NCI-H2171 (cell line): ENCODE data around the gene AJAP1.

Source experiments
- DNase-seq: peaks from one replicate; lab custom pipeline; 2025; lab: John Stamatoyannopoulos, UW

AJAP1 gene

DNA sequence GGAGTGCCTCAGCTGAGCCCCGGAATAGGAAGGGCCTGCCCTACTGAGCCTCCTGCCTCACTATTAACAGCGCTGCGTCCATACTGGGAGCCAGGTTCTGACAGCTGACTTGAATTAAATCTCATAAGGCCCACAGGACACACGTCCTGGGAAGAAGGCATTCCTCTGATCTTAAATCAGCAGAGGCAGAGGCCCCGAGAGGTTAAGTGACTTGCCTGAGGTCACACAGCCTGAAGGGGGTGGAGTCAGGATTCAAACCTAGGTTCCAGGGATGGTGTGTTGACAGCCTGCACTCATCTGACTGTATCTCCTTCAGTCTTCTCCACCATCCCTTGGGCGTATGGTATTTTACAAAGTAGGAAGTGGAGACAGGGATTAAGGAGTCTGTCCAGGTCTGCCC lies 79.8 kb downstream of the AJAP1 start:
- DNase-seq, result no peak

DNA sequence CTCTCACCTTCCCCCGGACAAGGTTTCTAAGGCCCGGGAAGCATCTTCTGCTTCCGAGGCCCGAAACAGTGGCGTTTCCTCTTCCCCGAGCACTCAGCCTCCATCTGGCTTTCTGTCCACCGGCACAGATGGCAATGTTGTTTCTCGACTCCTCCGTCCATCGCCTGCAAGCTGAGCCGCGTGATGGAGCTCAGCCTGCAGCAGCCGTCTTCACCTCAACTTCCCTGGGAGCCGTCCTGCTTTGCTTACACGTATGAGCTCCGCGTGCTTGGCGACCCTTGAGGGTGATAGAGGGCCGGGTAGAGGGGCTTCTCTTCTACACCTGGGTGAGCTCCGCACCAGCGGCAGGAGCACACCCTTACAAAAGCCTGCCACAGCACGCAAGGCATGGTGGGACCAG lies 80.4 kb downstream of the AJAP1 start:
- peak; percentile 16 for DNase-seq

DNA sequence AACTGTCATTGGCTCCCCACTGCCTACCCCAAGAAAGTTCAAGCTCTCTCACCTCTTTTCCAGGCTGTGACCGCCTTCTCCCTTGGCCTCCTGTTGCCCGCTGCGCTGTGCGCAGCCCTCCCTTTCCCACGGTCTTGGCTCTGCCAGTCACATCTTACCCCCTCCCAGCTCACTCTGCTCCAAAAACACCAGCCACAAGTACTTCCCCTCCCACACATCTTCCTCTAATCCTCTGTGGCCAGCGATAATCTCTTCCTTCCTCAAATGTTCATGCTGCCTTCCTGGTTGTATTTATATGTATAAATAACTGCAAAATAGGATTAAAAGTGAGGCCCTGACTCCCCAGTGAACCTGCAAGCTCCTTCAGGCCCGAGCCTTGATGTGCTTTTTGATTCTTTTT lies 81.8 kb downstream of the AJAP1 start:
- DNase-seq, result no peak

DNA sequence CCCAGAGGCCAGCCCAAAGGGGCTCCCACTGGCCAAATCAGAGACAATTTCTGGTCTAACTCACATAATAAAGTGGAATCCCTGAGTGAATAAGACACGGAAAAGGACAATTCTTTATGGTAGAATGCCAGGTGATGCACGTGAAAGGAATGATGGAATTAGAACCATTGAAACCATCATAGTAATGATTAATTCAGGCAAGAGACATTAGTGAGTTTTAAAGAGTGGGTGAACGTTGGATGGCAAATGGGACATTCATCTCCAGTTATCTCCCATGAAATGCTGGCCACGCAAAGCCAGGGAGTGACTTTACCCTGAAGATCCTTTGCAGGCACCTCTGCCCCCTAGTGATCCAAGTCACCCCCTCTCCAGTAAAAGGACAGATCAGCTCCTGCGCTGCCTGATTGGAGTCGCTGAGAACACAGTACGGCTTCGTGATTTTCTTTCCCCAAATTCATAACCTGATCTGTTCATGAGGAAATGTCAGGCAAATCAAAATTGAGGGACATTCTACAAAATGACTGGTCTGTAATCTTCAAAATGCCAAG lies 87.5 kb downstream of the AJAP1 start:
- DNase-seq, result no peak

DNA sequence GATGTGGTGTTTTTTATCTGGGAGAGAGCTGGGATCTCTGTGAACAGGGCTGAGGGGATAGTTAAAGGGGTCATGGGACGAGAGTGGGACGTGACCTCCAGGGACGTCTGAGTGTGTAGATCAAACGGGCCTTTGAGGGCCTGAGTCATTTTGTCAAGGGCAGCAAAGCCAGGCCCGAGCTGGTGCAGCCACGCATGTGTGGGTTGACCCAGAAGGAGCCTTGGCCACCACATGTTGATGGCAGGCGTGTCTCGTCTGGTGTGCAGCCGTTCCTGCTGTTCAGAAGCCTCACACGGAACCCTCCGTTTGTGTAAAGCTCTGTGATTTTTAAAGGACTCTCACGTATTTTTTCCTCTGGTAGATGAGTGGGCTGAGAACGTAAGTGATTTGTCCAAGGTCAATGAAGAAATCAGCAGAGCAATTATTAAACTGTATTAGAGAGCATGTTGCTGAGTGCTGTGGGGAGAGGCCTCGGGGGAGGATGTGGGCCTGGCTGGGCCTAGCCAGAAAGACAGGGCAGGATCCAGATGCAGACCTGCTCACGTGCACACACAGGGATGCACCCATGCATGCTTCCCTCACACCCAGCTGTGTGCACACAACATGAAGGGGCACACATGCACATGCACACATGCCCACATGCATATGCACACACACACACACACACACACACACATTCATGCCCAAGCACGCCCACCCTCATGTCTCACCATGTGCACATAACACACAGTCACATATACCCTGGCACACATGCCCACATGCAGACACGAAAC lies 89.8 kb downstream of the AJAP1 start:
- no peak for DNase-seq

DNA sequence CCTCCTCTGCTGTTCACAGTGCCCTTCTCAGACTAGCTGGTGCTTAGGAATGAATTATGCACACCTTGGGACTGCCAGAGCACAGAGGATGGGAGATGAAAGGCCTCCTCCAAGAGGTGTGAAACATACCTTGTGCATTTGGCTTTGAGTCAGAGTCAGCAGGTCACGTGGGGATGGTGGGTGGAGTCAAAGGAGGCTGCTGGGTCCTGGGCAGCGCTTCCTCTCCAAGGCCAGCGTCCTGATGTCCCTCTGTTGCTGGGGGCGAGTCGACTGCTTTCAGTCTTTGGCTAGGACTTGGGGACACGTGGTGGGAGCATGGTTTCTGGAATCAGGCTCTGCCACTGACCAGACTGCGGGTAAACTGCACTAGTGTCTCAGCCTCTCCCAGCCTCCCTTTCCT lies 91.2 kb downstream of the AJAP1 start:
- no peak for DNase-seq

DNA sequence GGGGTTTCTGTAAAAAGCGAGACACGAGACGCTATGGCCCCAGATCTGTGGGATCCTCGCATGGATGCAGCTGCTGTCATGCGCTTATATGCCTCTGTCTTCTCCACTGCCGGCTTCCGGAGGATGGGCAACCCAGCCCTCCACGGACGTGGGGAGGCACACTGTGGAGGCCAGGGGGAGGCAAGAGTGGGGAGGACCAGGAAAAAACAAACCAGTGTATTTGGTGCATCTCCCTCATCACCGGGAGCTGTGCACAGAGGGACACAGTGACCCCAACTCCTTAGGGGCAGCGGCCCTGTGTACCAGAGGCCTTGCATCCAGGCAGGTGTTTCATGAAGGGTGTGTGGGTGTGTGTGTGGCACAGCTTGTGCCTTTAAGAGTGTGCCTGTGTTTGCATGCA lies 95.0 kb downstream of the AJAP1 start:
- DNase-seq, result no peak

DNA sequence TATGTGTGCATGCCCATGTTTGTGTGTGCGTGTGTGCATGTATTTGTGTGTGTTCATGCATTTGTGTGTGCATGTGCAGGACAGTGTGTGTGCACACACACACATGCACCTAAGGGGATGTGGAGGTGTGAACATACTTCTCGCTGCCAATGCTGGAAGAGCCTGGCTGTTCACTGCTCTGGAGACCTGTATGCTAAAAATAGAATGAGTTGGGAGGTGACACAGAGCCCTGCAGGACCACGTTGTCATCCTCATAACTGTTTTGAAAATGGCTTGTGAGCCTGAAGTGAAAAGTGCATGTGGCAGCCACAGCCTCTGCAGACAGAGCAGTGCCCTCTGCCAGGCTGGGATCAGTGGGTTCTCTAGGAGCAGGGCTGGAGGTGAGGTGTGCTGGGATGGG lies 95.8 kb downstream of the AJAP1 start:
- DNase-seq, result no peak

DNA sequence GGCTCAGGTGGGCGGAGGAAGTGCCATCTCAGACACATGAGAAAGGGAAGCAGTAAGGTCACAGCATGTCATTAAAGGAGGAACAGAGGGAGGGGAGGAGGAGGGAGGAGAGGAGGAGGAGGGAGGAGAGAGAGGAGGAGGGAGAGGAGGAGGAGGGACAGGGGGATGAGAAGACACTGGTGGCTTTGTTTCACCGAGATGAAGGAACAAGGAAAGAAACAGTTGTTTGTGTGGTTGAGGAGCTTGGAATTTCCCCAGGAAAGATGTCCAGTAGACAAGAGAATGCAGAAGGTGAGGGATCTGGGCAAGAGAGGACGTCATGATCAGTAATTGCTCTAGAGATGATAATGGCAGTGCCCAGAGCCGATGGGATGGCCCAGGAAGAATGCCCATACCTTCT lies 97.7 kb downstream of the AJAP1 start:
- DNase-seq, result no peak

DNA sequence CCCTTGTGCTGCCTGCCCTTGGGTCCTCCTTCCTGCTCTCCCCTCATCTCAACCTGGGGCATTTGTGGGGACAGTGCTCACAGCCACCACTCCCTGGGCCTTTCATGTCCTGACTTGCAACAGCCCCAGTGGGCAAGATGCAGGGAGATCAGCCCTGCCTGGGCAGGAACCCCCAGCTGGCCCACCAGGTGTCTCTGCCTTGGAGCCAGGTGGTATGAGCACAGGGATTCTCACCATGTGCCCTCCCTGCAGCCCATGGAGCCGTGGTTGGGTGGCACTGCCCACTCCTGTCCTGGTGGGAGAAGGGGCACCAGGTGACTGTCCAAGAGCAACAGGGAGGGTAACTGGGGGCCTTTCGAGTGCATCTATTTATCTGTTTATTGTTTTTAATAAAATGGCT lies 100.4 kb downstream of the AJAP1 start:
- peak; percentile 41 for DNase-seq

DNA sequence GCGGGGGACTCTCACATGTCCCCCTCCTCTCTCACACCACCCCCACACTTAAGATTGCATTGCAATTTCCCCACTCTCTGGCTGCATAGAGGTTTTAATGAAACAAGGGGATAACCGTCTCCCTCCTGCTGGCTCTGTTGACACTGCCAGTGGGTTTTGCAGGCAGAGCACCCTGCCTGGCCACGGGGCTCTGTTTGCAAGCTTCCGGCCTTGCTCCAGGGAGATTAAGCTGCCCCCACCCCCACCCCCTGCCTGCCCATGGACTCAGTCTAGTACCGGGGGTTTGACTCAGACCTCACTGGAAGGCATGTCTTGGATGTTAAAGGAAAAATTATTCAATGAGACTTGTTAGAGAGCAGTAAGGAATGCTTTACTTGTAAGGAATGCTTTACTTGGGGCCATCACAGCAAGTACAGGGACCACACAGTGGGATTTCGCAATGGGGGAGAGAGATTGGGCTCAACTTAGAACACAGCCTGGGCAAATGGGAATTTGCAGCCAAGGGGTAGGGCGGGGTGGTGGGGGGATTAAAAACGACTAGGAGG lies 101.0 kb downstream of the AJAP1 start:
- no peak for DNase-seq

DNA sequence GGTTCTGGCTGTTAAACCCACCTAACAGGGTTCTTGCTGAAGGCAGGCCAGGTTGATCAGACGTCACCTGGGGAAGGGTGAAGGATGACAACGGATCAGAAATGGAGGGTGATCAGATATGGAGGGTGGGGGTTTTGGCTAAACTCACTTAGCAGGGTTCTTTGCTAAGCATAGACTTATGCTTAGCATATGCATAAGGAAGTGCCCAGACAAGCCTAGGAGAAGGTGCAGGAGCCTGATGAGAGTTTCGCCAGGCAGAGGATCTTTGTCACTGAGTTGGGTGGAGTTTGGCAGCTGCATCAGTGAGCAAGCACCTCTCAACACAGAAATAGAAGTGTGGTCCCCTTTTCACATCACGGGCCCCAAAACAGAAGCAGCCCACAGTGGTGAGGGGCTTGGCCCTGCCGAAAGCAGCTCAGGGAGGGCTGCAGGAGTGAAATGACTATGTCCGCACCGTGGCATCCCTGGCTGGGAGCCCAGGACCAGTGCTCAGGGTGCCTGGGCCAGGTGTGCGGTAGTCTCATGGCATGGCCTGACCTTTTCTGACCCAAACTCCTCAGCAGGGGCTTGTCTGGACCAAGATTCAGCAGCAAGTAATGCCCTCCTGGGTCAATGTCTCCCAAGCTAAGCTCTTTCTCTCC lies 101.6 kb downstream of the AJAP1 start:
- no peak for DNase-seq

DNA sequence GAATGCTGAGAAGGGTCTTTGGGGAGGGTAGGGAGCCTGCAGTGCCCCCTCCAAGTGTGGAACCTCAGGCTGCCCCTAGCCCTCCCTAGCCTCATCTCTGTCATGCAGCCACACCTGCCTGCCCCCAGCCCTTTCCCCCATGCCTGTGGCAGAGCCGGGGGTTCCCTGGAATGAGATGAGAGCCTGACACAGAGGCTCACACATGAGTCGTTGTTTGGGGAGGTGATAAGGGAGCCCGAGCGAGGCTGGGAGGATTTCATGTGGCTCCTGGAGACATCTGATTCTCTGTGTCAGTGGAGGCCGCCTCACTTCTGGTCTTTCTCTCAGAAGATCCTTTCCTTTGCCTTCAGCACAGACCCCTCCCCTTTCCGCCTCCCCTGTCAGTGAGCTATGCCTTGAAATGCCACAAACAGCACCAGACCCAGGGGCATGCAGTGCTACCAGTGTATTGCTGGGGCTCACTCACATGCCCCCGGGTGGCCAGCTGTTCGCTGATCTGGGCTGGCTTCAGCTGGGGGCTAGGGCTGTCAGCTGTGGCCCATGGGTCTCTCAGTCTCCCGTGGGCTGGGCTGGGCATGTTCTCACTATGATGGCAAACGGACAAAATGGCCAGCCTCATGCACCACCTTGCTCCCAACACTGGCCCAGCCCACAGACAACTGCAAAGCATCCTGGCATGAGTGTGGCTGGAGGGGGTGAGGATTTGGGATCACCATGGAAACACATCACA lies 102.6 kb downstream of the AJAP1 start:
- DNase-seq, result no peak

DNA sequence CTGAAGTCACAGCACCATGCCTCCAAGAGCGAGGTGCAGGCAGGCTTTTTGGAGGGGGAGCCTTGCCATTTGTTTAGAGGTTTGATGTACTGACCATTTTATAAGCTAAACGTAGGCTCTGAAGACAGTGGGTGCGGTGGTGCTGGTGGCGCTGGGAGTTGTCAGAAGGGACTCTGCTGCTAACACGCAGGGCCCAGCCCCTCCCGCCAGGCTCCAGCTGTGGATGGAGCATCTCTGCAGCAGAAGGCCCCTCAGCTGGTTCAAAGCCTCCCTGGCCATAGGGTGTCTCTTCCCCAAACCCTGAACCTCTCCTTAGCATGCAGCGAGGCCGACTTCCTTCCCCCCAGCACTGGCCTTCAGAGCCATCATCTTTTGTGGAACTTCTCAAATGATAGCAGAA lies 105.3 kb downstream of the AJAP1 start:
- no peak for DNase-seq

DNA sequence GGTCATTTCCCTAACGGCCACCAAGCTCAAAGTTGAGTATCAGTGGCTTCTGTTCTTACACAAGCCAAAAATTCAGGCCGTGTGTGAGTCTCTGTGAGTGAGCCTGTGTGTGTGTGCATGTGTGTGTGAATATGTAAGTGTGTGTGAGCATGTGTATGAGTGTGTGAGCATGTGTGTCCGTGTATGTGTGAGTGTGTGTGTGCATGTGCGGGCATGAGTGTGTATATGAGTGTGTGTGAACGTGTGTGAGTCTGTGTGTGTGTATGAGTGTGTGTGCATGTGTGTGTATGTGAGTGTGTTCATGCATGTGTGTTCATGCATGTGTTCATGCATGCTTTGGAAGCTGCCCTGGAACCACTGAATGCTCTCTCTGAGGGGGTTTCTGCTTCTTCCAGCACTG lies 105.7 kb downstream of the AJAP1 start:
- no peak for DNase-seq

DNA sequence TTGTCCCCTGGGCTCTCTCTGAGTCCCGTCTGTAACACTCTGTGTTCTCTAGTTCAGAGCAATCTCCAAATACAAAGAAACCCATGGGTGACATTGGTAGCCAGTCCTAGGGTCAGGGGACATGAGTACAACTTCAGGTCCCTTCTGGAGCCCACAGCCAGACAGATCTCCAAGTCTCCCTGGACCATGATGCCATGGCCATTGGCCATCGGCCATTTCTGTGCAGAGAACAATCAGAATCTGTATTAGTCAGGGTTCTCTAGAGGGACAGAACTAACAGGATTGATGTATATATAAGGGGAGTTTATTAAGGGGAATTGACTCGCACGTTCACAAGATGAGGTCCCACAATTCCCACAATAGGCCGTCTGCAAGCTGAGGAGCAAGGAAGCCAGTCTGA lies 106.9 kb downstream of the AJAP1 start:
- DNase-seq, result no peak

DNA sequence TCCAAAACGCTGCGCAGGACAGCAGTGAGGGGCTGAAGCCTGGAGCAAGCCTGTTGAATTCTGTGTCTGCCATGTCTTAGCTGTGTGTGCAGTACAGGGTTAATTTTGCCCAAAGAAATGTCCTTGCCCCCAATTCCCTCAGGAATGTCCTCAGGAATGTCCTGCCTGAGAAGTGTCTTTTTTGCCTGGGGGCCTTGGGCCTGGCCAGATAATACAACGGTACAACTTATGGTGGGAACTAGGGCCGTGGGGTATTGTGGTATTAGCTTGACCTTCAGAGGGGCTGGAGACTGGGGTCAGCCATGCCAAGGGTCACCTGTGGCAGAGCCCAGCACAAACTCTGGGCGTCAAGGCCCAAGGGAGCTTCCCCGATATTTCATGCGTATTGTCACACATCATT lies 107.7 kb downstream of the AJAP1 start:
- DNase-seq, result no peak

DNA sequence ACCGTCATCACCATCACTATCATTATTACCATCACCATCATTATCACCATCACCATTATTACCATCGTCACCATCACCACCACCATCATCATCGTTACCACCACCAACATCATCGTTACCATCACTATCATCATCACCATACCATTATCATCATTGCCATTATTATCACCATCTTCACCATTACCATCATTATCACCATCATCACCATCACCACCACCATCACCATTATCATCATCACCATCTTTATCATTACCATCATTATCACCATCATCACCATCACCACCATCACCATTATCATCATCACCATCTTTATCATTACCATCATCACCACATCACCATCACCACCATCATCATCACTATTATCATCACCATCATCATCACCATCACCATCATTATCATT lies 112.9 kb downstream of the AJAP1 start:
- no peak for DNase-seq

DNA sequence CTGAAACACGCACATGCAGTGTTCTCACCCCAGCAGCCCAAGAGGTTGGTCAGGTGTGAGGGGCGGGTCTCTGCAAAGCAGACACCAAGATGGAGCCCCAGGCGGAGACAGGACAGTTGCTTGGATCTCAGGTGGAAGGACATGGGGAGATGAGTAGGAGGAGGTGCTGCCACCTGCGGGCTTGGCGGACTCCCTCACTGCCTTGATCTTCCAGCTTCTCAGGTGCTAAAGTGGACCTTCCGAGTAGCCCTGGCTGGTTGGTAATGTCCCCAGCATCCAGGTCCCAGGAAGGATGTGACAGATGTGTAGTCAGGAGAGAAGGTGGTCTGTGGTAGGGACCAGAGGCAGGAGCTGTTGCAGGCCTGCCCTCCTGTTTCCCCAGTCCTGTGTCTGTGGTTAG lies 114.1 kb downstream of the AJAP1 start:
- DNase-seq, result peak; percentile 98

DNA sequence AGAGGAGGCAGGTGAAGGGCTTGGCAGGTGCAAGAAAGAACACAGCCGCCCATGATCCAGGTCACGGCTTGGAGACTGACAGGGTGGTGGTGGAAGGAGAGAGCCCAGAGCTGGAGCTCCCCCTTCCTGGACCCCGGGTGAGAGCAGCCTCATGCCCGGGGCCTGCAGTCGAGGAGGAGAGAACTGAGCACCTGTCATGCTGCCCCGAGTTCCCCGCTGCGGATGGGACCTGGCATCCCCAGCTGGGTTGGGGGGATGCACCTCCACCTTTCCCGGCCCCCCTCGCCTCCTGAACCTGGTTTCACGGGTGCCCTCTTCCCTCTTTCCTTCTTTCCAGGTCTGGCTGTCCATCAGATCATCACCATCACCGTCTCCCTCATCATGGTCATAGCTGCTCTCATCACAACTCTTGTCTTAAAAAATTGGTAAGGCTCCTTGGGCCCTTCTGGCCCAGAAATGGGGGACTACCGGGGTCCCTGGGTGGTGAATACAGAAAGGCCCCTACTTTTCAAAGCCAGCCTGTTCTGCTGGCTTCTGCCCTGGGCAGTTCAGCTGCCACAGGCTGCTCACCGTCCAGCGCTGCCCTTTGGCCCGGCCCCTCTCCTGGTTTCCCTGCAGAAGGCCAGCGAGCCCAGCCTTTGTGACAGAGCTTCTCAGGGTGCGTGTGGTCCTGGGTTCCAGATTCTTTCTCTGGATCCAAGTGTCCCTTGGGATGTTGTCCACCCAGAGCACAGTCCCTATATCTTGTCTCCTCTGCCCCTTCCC lies 115.3 kb downstream of the AJAP1 start:
- DNase-seq, result no peak

DNA sequence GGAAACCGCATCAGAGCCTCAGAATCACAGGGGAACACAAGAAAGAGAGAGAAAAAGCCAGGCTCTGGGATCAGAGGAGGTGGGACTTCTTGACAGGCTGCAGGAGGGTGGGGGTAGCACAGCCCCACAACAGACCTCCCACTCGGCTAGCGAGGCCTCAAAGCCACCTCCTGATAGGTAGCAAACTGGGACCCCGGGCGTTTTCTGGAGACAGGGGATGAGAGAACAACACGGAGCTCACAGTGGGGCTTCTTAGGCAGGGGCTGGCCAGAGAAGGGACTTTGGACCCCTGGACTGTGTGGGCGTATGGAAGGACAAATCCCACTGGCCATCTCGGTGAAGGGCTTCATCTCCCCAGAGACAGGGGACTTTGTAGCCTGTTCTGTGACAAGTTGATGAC lies 116.3 kb downstream of the AJAP1 start:
- no peak for DNase-seq

DNA sequence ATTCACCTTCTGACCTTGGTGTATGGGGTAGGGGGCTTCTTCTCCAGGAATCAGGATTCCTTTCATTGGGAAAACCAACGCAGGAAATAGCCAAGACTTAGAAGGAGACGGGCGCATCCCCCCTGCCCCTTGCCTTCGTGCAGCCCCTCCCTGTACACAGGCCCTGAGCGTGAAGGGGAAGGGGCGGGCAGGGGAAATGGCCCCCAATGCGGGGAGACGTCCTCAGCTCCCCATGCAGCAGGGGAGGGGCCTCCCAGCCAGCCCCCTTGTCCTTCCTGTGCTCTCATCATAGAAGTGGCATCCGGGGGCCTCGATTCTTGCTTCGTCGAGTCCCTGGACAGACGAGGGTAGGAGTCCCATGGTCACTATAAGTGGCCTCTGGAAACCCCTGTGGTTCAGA lies 116.9 kb downstream of the AJAP1 start:
- DNase-seq, result no peak
